Motor neuron (in vitro differentiated cells): ENCODE results near the gene NQO2. TPM values are rescaled to one million over a fixed set of nuclear protein-coding genes. Genes with fewer than 3 reads are reported as not detected.
"Not testable (repeated sequence)": the region's sequence is repeated elsewhere in the genome, so short reads cannot be mapped to it uniquely, and the experiment has no call there.

Experiments used
- ATAC-seq, 8 experiments: fragments of 200-7000 bp; cut with Tn5 transposase; replicated peaks in 6 of 8; 2 replicates each; pipeline ENCODE4 v1.8.0; 2021; ENCODE audit warnings: mild to moderate bottlenecking in 8 of 8, moderate library complexity in 8 of 8
- H3K27ac ChIP-seq, 2 donors: fragments of 250-450 bp; sonication (Bioruptor Pico); 2 replicates each; pipeline ENCODE4 v1.9.0; 2021; ENCODE audit warnings: antibody characterized with exemption in 2 of 2, mild to moderate bottlenecking in 2 of 2, moderate library complexity in 1 of 2
- H3K4me1 ChIP-seq, 2 donors: fragments of 250-450 bp; sonication (Bioruptor Pico); replicated peaks in 1 of 2; 2 replicates each; pipeline ENCODE4 v1.6.1; 2021; ENCODE audit warnings: antibody characterized with exemption in 2 of 2, mild to moderate bottlenecking in 2 of 2, moderate library complexity in 1 of 2
- H3K4me3 ChIP-seq, 5 donors: fragments of 250-450 bp; sonication (Bioruptor Pico); 2 replicates each; pipeline ENCODE4 v1.9.0; 2021; ENCODE audit warnings: antibody characterized with exemption in 5 of 5, mild to moderate bottlenecking in 5 of 5, moderate library complexity in 4 of 5
- WGBS, 10 experiments: fragments of 450-650 bp; shearing (Covaris generic); methylation state at CpG; one replicate each; pipeline ENCODE4 v1.0.0; 2022; 5-methylcytosine and 5-hydroxymethylcytosine counted together
- in situ Hi-C, 9 experiments: fragments of 400-800 bp; cut with MboI; loops; one replicate each; pipeline ENCODE4 v1.15.0; 2021; ENCODE audit warnings: low sequenced_read_pairs in 9 of 9, low pct_unique_long_range_greater_than_20kb in 2 of 9; ENCODE audit not compliant: unreplicated experiment in 9 of 9
- total RNA-seq, 8 experiments: library from RNA; unstranded; fragments of 300-600 nt; gene quantifications; 2 replicates each; pipeline versions ENCODE4 v1.2.3 to v1.2.4, GENCODE V29; 2022

The NQO2 gene
- total RNA-seq, 8 experiments from 2014 or later = 13.8 to 35.4 (median 21.6) TPM

DNA sequence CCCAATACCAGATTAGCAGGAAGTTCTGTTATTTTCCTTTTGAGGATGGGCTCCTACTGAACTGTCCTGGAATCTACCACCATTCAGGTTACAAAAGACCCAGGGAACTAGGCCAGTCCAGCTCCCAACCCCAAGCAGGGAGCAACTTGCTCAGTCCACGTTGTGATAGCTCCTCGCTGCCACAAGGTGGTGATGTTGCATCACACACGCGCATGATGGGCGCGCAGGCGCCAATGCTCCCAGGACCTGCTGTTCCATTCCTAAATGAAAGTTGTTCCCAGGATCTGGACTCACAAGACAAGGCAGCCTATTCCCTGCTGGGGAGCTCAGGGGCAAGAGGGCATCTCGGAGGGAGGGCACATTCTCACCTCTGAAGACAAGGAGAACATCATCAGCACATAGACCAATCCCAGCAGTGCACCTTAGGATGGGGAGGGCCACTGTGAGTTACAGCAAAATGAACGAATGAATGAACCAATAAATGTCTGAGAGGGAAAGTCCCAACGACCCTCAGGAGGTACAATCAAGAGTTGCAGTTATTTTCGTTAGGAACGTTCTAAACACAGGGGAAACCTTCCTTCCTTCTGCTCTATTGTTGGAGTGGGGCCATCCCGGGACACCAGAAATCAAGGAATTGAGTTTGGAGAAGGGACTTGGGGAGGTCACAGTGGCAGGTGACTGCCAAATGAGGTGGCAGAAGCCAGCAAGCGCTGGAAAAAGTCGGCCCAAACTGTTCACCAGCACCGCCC, 1.3 kb upstream of the NQO2 start:
- in situ Hi-C loops = loop anchor here in 4 of 9 experiments (10.0 to 25.0 kb wide), 2 partner anchors 56 to 239 kb away; partner anchors contain the start of gene TUBB2B (in 1 of the 4)
- H3K4me3 ChIP-seq = peak overlapping the region; percentile 68 to 92 (median 74)
- WGBS, 10 experiments = 0 to 6% (median 0%) methylated on average over 1 to 5 of the region's 16 CpGs; no CpG with 5 or more reads in 7 of the 10 experiments
- peak overlapping the region in 1 of 2 donors; percentile 56 for H3K27ac ChIP-seq
- H3K4me1 ChIP-seq = peaks cover 8 to 18% of the 10 kb centered on the region in 2 donors
- peak; percentile 24 to 56 (median 38) for ATAC-seq

DNA sequence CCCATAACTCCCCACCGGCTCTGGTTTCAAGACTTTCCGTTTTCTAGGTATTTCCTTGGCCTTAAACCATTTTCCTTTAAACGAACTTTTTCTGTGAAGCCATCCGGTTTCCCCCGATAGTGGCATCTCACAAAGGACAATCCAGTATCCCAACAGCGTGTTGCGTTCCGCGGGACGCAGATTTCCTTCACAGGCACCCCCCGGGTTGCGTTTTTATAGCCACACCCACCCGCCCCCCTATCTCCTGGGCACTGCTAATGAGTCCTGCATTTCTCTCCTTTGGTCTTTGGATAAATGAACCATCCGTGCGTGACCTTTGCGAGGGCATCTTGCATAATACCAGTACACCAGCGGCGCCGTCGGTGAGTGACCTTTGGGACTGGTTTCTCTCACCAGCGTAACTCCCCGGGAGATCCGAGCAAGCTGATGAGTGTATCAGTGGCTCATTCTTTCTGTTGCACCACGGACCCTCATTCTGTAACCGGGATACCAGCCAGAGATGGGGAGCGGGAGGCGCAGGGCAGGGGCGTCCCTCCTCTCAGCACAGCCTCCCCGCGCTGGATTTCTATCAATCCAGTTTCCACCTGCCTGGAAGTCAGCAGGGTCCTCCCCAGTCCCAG, 586 bp upstream of the NQO2 start:
- ATAC-seq = peak in 5 of 8 experiments; percentile 46 to 88 (median 85)
- peak overlapping the region; percentile 28 to 56 for H3K27ac ChIP-seq

DNA sequence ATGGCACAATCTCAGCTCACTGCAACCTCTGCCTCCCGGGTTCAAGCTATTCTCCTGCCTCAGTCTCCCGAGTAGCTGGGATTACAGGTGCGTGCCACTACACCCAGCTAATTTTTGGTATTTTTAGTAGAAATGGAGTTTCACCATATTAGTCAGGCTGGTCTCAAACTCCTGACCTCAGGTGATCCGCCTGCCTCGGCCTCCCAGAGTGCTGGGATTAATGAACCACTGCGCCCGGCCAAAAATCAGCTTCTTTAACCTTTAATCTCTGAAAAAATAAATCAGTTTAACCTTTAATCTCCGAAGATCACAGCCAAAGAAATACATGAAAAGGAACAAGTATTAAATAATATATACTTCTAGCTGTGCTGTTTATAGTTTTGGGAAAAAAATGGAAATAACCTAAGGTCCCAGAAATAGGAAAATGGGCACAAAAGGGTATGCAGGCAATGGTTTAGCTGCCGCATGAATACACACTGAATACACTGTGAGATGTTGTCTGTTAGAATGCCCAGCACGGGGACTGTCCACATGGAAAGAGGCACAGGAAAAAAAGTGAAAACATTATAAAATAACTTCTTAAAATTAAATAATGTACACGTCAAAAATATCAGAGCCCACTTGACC, 1.6 kb downstream of the NQO2 start:
- no peak overlapping the region for H3K27ac ChIP-seq
- H3K4me3 ChIP-seq = no peak overlapping the region
- peaks cover 8 to 18% of the 10 kb centered on the region in 2 donors for H3K4me1 ChIP-seq
- 54 to 90% (median 82%) methylated on average over 3 to 11 of the region's 11 CpGs; no CpG with 5 or more reads in 1 of the 10 experiments for WGBS, 10 experiments
- no peak for ATAC-seq
- in situ Hi-C loops = no loop called here

More for the DNA sequence above, 586 bp upstream of the NQO2 start:
- Histone ChIP-seq H3K4me3 (peak overlapping the region; percentile 68 to 92 (median 74)), H3K4me1 (peaks cover 8 to 18% of the 10 kb centered on the region in 2 donors)
- WGBS, 10 experiments = 0 to 20% (median 4%) methylated on average over 1 to 19 of the region's 30 CpGs; no CpG with 5 or more reads in 5 of the 10 experiments
- in situ Hi-C loops = loop anchor here in 4 of 9 experiments (10.0 to 25.0 kb wide), 2 partner anchors 56 to 238 kb away; partner anchors contain the start of gene TUBB2B (in 1 of the 4)

DNA sequence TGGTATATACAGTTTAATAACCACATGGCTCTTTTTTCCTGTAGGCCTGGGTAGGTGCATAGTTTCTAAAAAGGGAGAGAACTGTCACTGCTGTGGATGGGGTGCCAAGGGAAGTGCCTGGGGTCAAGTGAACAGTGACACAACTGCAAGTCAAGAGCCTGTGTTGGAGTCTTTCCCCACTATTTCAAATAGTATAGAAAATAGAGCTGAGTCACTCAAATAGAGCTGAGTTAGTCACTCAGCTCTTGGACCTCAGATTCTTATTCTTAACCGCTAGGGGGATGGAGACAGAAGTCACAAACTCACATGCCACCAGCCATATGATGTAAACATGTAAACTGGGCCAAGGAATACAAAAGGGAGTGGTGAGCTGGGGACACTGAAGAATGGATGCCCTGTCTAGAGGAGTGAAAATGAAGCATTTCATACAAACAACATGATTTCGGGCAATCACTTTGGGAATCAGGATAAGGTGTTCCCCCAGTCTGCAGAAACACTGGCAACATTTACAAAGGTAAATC, 2.1 kb downstream of the NQO2 start:
- Histone ChIP-seq H3K4me3 (no peak overlapping the region), H3K4me1 (peaks cover 8 to 18% of the 10 kb centered on the region in 2 donors), H3K27ac (no peak overlapping the region)
- in situ Hi-C loops = no loop called here
- peak in 3 of 8 experiments; percentile 7 to 39 (median 35) for ATAC-seq
- 0 to 100% (median 50%) methylated on average over 1 to 2 of the region's 2 CpGs; no CpG with 5 or more reads in 5 of the 10 experiments for WGBS, 10 experiments

DNA sequence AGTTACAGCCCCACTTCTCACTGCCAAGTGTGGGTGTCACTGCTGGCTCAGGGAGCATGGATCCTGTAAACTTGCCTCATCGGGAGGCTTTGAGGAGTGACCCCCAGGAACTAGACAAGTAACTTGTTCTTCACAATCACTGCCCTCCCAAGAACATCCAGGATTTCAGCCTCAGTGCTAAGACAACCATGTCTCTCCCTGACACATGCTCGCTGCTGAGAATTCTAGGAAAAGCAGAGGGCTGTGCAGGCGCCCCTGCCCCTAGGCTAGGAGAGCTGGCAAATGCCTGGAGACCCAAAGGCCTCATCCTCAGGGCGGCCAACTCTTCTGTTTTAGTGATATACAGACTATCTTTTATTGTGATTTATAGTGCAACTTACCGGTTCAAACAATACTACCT, 3.5 kb downstream of the NQO2 start:
- ATAC-seq, H3K27ac ChIP-seq, H3K4me3 ChIP-seq, in situ Hi-C loops: not testable (repeated sequence)
- H3K4me1 ChIP-seq = peaks cover 8 to 18% of the 10 kb centered on the region in 2 donors
- WGBS, 10 experiments = no CpG with 5 or more reads among the region's 5 CpGs

DNA sequence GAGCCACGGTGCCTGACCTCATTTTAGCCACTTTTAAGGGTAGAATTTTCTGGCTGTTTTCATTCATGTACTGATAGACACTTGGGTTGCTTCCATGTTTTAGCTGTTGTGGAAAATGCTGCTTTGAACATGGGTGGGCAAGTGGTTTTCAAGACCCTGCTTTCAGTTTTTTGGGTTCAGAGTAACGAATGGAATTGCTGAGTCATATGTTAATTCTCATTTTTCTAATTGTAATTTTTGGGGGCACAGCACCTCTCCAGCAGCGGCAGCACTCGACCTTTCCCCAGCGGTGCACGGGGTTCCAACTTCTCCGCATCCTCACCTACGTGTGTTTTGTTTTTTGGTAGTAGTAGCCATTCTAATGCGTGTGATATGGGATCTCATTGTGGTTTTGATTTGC, 5.4 kb downstream of the NQO2 start:
- Histone ChIP-seq H3K4me3 (no peak overlapping the region), H3K4me1 (peaks cover 8 to 31% of the 10 kb centered on the region in 2 donors), H3K27ac (no peak overlapping the region)
- no peak for ATAC-seq
- WGBS, 10 experiments = 80 to 100% (median 89%) methylated on average over 1 to 9 of the region's 9 CpGs; no CpG with 5 or more reads in 1 of the 10 experiments
- in situ Hi-C loops = no loop called here

DNA sequence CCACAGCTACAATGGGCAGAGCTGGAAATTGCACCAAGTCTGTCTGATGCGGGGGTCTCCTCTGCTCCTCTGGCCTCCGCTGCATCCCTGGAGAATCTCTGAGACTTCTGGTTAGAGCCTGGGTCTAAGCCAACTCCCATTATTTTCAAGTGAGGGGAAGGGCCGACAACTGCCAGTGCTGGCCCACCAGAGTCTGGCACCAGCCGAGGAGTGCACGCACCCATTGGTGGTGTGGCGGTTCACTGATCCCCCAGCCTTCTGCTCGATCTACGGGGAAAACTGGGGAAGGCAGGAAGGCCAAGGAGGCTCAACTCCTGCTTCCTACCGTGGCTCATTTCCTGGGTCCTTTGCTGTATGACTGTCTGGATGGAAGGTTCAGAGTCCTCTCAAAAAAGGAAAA, 6.2 kb downstream of the NQO2 start:
- Histone ChIP-seq H3K4me3 (no peak overlapping the region), H3K4me1 (peaks cover 4 to 26% of the 10 kb centered on the region in 2 donors), H3K27ac (no peak overlapping the region)
- no peak for ATAC-seq
- 80 to 100% methylated on average over 1 of the region's 9 CpGs; no CpG with 5 or more reads in 8 of the 10 experiments for WGBS, 10 experiments
- in situ Hi-C loops = no loop called here

GRCh38 chr6:3006476-3006875, 6.8 kb downstream of the NQO2 start:
- in situ Hi-C loops = no loop called here
- H3K4me3 ChIP-seq = no peak overlapping the region
- no peak for ATAC-seq
- no peak overlapping the region for H3K27ac ChIP-seq
- H3K4me1 ChIP-seq = peaks cover 4 to 20% of the 10 kb centered on the region in 2 donors
- 79 to 100% (median 93%) methylated on average over 1 to 5 of the region's 5 CpGs; no CpG with 5 or more reads in 1 of the 10 experiments for WGBS, 10 experiments

- 17 to 100% (median 62%) methylated on average over 1 to 3 of the region's 3 CpGs; no CpG with 5 or more reads in 2 of the 10 experiments for WGBS, 10 experiments
- ATAC-seq = peak in 1 of 8 experiments; percentile 31
- Histone ChIP-seq H3K27ac (no peak overlapping the region), H3K4me3 (no peak overlapping the region), H3K4me1 (peaks cover 0 to 17% of the 10 kb centered on the region in 2 donors)
- in situ Hi-C loops = no loop called here
Measured at GRCh38 chr6:3007571-3007970, 7.9 kb downstream of the NQO2 start.

DNA sequence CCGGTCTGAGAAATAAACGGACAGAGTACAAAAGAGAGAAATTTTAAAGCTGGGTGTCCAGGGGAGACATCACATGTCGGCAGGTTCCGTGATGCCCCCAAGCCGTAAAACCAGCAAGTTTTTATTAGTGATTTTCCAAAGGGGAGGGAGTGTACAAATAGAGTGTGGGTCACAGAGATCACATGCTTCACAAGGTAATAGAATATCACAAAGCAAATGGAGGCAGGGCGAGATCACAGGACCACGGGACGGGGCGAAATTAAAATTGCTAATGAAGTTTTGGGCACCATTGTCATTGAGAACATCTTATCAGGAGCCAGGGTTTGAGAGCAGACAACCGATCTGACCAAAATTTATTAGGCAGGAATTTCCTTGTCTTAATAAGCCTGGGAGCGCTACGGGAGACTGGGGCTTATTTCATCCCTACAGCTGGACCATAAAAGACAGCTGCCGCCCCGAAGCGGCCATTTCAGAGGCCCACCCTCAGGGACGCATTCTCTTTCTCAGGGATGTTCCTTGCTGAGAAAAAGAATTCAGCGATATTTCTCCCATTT, 9.1 kb downstream of the NQO2 start:
- ATAC-seq, H3K4me3 ChIP-seq, in situ Hi-C loops: not testable (repeated sequence)
- H3K4me1 ChIP-seq = peaks cover 0 to 17% of the 10 kb centered on the region in 2 donors
- 16 to 100% (median 80%) methylated on average over 1 to 11 of the region's 17 CpGs for WGBS, 10 experiments
- peak overlapping the region in 1 of 2 donors; percentile 77 for H3K27ac ChIP-seq

DNA sequence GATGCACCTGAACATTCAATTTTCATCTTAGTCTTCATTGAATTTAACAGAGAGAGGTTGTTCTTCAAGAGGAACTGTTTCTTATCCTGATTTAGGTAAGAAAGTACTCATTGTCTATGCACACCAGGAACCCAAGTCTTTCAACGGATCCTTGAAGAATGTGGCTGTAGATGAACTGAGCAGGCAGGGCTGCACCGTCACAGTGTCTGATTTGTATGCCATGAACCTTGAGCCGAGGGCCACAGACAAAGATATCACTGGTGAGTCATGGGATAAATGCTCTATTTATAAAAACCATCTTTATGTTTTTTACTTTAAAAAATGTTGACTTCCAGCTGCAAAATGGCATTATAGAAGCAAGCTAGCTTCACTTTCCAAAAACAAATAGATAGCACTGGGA, 10.2 kb downstream of the NQO2 start:
- ATAC-seq = no peak
- Histone ChIP-seq H3K4me1 (peaks cover 0 to 17% of the 10 kb centered on the region in 2 donors), H3K27ac (no peak overlapping the region), H3K4me3 (no peak overlapping the region)
- 33 to 100% (median 70%) methylated on average over 1 to 3 of the region's 3 CpGs; no CpG with 5 or more reads in 3 of the 10 experiments for WGBS, 10 experiments
- in situ Hi-C loops = no loop called here

DNA sequence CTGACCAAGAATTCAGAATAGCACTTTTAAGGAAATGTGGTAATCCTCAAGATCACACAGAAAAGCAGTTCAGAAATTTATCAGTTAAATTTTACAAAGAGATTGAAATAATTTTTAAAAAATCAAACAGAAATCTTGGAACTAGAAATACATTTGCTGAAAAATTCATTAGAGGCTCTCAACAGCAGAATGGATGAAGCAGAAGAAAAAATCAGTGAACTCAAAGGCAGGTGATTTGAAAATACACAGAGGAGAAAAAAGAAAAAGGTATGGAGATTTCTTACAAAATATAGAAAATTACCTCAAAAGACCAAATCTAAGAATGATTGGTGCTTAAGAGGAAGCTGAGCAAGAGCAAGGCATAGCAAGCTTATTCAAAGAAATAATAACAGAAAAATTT, 11.5 kb downstream of the NQO2 start:
- H3K4me1 ChIP-seq = peaks cover 0 to 17% of the 10 kb centered on the region in 2 donors
- H3K4me3 ChIP-seq = no peak overlapping the region
- H3K27ac ChIP-seq = no peak overlapping the region
- ATAC-seq = no peak
- in situ Hi-C loops = no loop called here
